GM18507 (cell line): ENCODE measurements around the gene DCAF5.
"Not testable (repeated sequence)": the region's sequence is repeated elsewhere in the genome, so short reads cannot be mapped to it uniquely, and the experiment has no call there.

Source experiments
- DNase-seq: peaks from one replicate; pipeline ENCODE4 v3.0.0; 2011; ENCODE audit warnings: low read depth; ENCODE audit not compliant: insufficient read length; ENCODE audit errors: extremely low spot score
- FAIRE-seq: peaks from 2 replicates; lab custom pipeline; 2011; peaks lifted over from hg19 to GRCh38; lab: Jason Lieb, UNC

The DCAF5 gene

GRCh38 chr14:69079747-69080146 is 73.2 kb downstream of the DCAF5 start:
- DNase-seq, result no peak
- no peak for FAIRE-seq

DNA sequence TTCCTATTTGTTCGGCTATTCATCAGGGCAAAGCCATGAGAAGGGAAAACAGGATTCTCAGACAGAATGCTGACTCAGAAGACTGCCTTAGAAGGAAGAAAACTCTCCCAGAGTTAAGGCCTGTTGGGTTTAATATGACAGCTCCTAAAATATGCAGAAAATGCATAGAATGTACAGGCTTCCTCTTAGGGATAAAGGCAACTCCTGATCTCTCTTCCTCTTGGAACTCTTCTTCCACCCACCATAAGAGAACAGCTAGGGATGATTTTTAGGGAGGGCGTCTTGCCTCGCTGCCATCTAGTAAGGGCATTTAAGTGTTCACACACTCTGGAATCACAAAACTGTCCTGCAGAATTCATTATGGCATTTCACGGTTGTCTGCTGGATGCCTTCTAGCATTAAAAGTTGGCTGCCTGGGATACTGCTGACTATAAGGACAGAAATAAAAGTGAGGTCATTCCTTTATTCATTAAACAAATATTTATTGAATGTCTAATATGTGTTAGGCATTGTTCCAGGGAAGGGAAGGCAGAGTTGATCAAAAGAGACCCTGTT is 73.7 kb downstream of the DCAF5 start:
- FAIRE-seq, result no peak
- no peak for DNase-seq

- DNase-seq, result no peak
- FAIRE-seq, result no peak
These were observed 75.1 kb downstream of the DCAF5 start for GRCh38 chr14:69077841-69078240.

GRCh38 chr14:69077185-69077584 is 75.7 kb downstream of the DCAF5 start:
- FAIRE-seq, DNase-seq: not testable (repeated sequence)

DNA sequence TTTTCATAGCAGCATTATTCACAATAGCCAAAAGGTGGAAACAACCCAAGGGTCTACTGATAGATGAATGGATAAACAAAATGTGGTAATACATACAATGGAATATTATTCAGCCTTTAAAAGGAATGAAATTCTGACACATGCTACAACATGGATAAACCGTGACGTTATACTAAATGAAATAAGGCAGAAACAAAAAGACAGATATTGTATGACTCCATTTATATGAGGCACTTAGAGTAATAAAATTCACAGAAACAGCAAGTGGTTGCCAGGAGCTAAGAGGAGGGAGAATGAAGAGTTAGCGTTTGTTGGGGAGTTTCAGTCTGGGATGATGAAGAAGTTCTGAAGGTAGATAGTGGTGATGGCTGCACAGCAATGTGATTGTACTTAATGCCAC is 76.6 kb downstream of the DCAF5 start:
- DNase-seq, result no peak
- no peak for FAIRE-seq

- FAIRE-seq (no peak), DNase-seq (no peak)
These were observed 79.0 kb downstream of the DCAF5 start for GRCh38 chr14:69073915-69074314.

DNA sequence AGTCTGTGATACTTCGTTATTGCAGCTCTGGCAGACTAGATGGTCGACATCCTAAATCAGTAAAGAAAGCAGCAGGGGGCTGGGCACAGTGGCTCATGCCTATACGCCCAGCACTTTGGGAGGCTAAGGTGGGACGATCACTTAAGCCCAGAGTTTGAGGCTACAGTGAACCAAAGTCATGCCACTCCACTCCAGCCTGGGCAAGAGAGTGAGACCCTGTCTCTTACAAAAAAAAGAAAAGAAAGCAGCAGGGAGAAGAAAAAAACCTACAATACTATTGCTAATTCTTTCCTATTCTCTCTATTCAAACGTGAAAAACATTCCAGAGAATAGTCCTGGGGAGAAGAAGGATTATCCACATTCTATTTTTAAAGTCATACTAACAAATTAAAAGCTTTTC is 79.5 kb downstream of the DCAF5 start:
- no peak for FAIRE-seq
- no peak for DNase-seq

DNA sequence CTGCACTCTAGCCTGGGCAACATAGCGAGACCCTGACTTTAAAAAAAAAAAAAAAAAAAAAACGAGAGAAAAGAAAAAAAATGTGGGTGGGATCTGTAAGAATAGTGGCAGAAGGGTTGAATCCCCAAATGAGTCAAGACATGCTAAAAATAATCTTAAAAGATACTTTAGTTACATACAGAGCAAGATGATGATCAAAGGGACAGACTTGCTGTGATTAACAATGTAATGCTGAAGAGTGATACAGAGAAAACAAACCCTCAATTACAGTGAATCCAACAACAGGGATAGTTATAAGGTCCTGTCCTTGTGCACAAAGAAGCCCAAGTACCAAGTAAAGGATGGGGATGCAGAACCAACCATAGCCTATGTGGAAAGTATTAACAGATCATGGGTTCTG is 80.3 kb downstream of the DCAF5 start:
- FAIRE-seq (no peak), DNase-seq (no peak)

GRCh38 chr14:69068744-69069421 is 84.0 kb downstream of the DCAF5 start:
- FAIRE-seq, result no peak
- DNase-seq, result no peak

DNA sequence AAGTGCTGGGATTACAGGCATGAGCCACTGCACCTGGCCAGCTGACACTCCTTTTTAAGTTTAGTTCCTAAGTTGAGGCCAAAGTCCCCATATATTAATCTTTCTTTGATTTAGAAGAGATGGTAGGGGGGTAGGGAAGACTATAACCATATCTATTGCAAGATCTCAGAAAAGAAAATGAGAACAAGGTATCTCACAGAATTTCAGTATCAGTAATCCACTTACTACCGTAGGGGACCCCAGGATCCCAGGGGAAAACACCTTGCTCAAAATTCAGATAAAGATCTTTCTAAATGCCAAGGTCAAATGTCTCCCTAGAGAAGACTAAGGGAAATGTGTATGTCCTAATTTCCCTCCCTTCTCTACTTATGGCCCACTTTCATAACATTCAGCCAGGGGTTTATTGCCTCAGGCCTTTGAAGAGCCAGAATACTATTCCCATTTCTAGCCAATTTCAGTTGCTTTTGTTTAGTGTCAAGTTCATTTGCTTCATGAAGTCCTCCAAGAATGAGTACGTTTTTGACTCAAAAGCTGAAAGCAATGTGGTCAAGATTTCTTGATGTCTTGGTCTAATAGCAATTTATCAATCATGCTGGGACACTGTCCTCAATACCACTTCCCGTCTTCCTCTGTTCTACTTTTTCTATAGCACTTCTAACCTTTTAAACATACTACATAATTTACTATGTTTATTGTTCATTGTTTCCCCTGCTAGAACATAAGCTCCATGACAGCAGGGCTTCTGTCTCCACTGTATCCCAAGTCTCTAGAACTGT is 86.3 kb downstream of the DCAF5 start:
- peak; percentile 15 for FAIRE-seq

DNA sequence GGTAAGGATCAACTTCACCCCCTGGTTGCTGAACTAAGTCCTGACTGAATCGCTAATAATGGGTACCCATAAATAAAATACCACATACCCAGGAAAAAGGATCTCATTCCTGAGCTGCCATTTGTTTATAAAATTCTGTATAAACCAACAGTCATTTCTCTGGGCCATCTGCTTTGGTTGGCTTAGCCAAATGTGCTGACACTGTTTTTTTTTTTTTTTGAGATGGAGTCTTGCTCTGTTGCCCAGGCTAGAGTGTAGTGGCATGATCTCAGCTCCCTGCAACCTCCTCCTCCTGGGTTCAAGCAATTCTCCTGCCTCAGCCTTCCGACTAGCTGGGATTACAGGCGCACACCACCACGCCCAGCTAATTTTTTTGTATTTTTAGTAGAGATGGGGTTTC is 87.0 kb downstream of the DCAF5 start:
- FAIRE-seq, DNase-seq: not testable (repeated sequence)

More for the DNA sequence above, 86.3 kb downstream of the DCAF5 start:
- no peak for DNase-seq

DNA sequence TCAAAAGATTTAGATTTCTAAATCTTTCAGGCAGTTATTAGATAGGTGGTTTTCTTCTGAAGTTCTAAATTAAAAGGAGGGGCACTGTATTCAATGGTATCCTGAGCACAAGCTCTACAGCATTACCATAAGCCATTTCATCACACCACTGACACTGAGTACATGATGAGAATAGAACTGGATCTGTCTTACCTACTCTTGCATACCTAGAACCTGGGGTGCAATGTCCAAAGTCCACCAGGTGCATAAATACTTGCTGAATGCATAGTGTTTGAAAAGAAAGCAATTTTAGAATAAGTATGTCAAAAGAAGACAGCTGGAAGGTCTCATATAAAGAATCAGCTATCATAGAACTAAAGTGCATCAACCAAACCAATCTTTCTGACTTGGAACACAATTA is 88.3 kb downstream of the DCAF5 start:
- DNase-seq, result no peak
- FAIRE-seq, result no peak

GRCh38 chr14:69059658-69060623 is 93.0 kb downstream of the DCAF5 start:
- no peak for DNase-seq
- FAIRE-seq, result no peak

DNA sequence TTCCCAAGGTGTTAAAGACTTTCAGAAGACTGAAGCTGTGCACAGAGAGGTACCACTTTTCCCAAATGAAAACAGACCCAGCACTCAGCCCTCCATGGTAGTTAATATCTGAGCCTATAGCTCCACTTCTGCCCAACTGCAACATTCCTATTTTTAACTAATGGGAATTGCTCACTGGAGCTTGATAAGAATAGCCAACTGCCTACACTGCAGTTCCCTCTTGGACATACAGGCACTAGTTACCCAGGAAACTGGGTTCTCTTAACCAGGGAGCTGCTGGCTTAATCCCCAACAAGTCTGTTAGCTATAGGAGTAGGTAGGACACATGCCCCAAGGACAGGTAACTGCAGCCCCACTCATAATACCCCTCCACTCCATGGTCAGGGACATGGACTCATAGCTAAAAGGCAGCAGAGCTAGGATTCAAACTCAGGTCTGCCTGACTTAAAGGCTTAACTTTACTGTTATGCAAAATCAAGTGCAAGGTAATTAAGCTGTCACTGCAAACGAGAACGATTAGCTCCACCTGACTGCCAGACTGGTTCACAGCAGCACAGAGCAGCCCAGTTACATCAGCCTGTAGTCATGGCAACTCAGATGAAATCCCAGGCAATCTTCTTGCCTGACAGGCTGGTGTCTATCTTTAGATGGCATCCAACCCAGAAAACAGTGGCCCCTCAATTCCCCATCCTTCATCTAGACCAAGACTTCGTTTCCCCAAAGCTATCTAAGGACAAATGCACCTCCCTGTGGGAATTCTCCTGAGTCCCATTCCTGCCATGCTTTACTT is 96.7 kb downstream of the DCAF5 start:
- no peak for DNase-seq
- FAIRE-seq, result no peak

DNA sequence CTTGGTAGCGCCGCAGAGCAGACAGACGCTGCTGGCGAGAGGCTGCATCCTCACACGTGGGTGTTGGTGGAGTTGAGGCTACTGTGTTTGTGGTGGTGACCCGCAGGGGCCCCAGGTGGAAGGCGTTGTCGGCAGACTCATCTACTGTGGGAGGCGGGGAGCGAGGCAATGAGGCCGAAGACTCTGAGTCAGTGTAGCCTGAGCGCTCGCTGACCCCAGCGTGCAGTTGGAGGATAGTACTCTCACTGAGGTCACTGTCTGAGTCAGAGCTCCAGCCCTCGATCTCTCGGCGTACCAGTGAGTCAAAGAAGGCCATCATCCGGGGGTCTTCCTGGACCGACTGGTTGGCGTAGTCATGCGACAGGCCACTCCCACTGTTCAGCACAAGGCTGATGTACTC is 97.8 kb downstream of the DCAF5 start:
- no peak for FAIRE-seq

GRCh38 chr14:69054030-69054429 is 98.9 kb downstream of the DCAF5 start:
- no peak for DNase-seq
- no peak for FAIRE-seq

More for the DNA sequence above, 97.8 kb downstream of the DCAF5 start:
- no peak for DNase-seq

- DNase-seq (no peak), FAIRE-seq (no peak)
These were observed 100.7 kb downstream of the DCAF5 start for GRCh38 chr14:69052181-69052601.

GRCh38 chr14:69050240-69051184 is 102.4 kb downstream of the DCAF5 start:
- DNase-seq (no peak), FAIRE-seq (no peak)
